ENCODE data around the gene FAM149A. TPM values are rescaled to one million over a fixed set of nuclear protein-coding genes. Genes with fewer than 3 reads are reported as not detected.

FAM149A gene
- total RNA-seq, 4 donors from 2014 or later, result 1.5 to 5.9 (median 3.3) TPM

- ATAC-seq, result no peak
- in situ Hi-C loops (cut with MboI; ENCODE audit: low sequenced_read_pairs in 4 of 4), result no loop called here
These were observed 100.2 kb downstream of the FAM149A start for GRCh38 chr4:186204686-186205085.

GRCh38 chr4:186205156-186205555 lies 100.7 kb downstream of the FAM149A start:
- TF ChIP-seq POLR2A (IDR thresholded peaks at IDR 0.05), result no peak
- TF ChIP-seq CTCF (IDR thresholded peaks at IDR 0.05 in 4 of 5, conservative IDR thresholded peaks at IDR 0.05 in 1 of 5), result no peak
- Histone ChIP-seq H3K27ac (no peak overlapping the region), H3K36me3 (peaks cover 0 to 10% of the 10 kb centered on the region in 2 donors), H3K4me1 (no peaks in the 10 kb centered on the region), H3K9me3 (no peaks in the 10 kb centered on the region), H3K4me3 (no peak overlapping the region), H3K27me3 (no peaks in the 10 kb centered on the region)
- in situ Hi-C loops (cut with MboI; ENCODE audit: low sequenced_read_pairs in 4 of 4) (no loop called here), intact Hi-C loops (cut with DNase I; ENCODE audit: low total_unique reads) (no loop called here)
- DNase-seq (no peak), ATAC-seq (no peak)

More at GRCh38 chr4:186204686-186205085, 100.2 kb downstream of the FAM149A start:
- DNase-seq, result no peak
- Histone ChIP-seq H3K9me3 (no peaks in the 10 kb centered on the region), H3K36me3 (peaks cover 0 to 10% of the 10 kb centered on the region in 2 donors), H3K27me3 (no peaks in the 10 kb centered on the region), H3K27ac (peak overlapping the region in 2 of 4 donors; percentile 39 to 54), H3K4me3 (peak overlapping the region in 2 of 4 donors; percentile 29 to 39), H3K4me1 (no peaks in the 10 kb centered on the region)
- no peak for TF ChIP-seq POLR2A (IDR thresholded peaks at IDR 0.05)
- TF ChIP-seq CTCF (IDR thresholded peaks at IDR 0.05 in 4 of 5, conservative IDR thresholded peaks at IDR 0.05 in 1 of 5), result no peak
- intact Hi-C loops (cut with DNase I; ENCODE audit: low total_unique reads), result no loop called here

- no peak for ATAC-seq
- H3K27ac ChIP-seq, result no peak overlapping the region
- no peak overlapping the region for H3K4me3 ChIP-seq
- H3K9me3 ChIP-seq, result no peaks in the 10 kb centered on the region
- intact Hi-C loops (cut with DNase I; ENCODE audit: low total_unique reads) (no loop called here), in situ Hi-C loops (cut with MboI; ENCODE audit: low sequenced_read_pairs in 4 of 4) (no loop called here)
- TF ChIP-seq POLR2A (IDR thresholded peaks at IDR 0.05) (no peak), CTCF (IDR thresholded peaks at IDR 0.05 in 4 of 5, conservative IDR thresholded peaks at IDR 0.05 in 1 of 5) (no peak)
- H3K27me3 ChIP-seq, result no peaks in the 10 kb centered on the region
- H3K4me1 ChIP-seq, result no peaks in the 10 kb centered on the region
- DNase-seq, result no peak
- H3K36me3 ChIP-seq, result no peaks in the 10 kb centered on the region
These were observed 112.0 kb downstream of the FAM149A start for GRCh38 chr4:186216465-186217024.

- DNase-seq (no peak), ATAC-seq (no peak)
- intact Hi-C loops (cut with DNase I; ENCODE audit: low total_unique reads) (no loop called here), in situ Hi-C loops (cut with MboI; ENCODE audit: low sequenced_read_pairs in 4 of 4) (no loop called here)
- no peaks in the 10 kb centered on the region for H3K9me3 ChIP-seq
- no peaks in the 10 kb centered on the region for H3K36me3 ChIP-seq
- H3K27me3 ChIP-seq, result no peaks in the 10 kb centered on the region
- H3K27ac ChIP-seq, result no peak overlapping the region
- H3K4me3 ChIP-seq, result no peak overlapping the region
- no peaks in the 10 kb centered on the region for H3K4me1 ChIP-seq
- TF ChIP-seq CTCF (IDR thresholded peaks at IDR 0.05 in 4 of 5, conservative IDR thresholded peaks at IDR 0.05 in 1 of 5) (no peak), POLR2A (IDR thresholded peaks at IDR 0.05) (no peak)
These were observed 113.3 kb downstream of the FAM149A start for GRCh38 chr4:186217733-186218293.
